ENCODE results near the gene IL17B.

DNA sequence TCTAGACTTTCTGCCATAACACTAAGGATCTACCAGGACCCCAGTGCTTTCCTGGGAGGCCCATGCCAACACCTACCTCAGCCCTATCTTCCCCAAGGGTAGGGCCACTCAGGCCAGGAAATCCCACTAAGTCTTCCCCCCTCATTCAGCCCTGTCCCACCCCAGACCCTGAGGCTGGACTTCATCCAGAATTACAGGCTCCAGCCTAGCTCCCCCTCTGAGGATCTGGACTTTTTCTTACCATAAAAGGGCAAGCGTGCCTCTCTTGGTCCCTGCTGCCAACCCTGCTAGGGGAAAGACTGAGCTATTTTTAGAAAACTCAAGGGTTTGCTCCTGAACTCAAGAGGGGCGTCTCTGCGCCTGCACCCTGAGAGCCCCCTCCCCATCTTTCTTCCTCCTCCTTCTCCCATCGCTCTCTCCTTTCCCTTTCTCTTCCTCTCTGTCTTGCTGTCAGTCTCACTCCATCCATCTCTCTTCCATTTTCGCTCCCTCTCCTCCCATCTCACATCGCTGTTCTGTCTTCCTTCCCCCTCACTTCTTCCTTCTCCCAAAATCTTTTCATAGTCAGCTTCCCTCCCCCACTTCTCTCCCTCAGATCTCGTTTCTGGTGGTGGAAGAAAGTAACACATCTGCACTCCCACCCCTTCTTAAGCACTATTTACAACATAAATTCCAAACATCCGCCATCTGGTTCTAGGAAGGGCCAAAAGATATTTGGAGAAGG, 38.1 kb upstream of the IL17B start:
- TF ChIP-seq, protein P1, sequence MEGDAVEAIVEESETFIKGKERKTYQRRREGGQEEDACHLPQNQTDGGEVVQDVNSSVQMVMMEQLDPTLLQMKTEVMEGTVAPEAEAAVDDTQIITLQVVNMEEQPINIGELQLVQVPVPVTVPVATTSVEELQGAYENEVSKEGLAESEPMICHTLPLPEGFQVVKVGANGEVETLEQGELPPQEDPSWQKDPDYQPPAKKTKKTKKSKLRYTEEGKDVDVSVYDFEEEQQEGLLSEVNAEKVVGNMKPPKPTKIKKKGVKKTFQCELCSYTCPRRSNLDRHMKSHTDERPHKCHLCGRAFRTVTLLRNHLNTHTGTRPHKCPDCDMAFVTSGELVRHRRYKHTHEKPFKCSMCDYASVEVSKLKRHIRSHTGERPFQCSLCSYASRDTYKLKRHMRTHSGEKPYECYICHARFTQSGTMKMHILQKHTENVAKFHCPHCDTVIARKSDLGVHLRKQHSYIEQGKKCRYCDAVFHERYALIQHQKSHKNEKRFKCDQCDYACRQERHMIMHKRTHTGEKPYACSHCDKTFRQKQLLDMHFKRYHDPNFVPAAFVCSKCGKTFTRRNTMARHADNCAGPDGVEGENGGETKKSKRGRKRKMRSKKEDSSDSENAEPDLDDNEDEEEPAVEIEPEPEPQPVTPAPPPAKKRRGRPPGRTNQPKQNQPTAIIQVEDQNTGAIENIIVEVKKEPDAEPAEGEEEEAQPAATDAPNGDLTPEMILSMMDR (IDR thresholded peaks at IDR 0.05): no peak
- TF ChIP-seq POLR2AphosphoS5 (IDR thresholded peaks at IDR 0.05) (peak; percentile 8), POLR2A (IDR thresholded peaks at IDR 0.05) (no peak)
